GM12875 (cell line): Measurements from ENCODE around the gene CYB5D1.

Experiments
- H3K4me3 ChIP-seq: one replicate; pipeline ENCODE4 v1.5.1; 2011; ENCODE audit warnings: low read depth, low read length, control low read depth
- TF ChIP-seq, protein P1 (sequence below): IDR thresholded peaks from 2 replicates; pipeline ENCODE4 v1.5.1; 2011; ENCODE audit warnings: low read depth, mild to moderate bottlenecking, control low read depth, inconsistent platforms, low read length, moderate library complexity, borderline replicate concordance; ENCODE audit not compliant: insufficient read depth

The CYB5D1 gene

DNA sequence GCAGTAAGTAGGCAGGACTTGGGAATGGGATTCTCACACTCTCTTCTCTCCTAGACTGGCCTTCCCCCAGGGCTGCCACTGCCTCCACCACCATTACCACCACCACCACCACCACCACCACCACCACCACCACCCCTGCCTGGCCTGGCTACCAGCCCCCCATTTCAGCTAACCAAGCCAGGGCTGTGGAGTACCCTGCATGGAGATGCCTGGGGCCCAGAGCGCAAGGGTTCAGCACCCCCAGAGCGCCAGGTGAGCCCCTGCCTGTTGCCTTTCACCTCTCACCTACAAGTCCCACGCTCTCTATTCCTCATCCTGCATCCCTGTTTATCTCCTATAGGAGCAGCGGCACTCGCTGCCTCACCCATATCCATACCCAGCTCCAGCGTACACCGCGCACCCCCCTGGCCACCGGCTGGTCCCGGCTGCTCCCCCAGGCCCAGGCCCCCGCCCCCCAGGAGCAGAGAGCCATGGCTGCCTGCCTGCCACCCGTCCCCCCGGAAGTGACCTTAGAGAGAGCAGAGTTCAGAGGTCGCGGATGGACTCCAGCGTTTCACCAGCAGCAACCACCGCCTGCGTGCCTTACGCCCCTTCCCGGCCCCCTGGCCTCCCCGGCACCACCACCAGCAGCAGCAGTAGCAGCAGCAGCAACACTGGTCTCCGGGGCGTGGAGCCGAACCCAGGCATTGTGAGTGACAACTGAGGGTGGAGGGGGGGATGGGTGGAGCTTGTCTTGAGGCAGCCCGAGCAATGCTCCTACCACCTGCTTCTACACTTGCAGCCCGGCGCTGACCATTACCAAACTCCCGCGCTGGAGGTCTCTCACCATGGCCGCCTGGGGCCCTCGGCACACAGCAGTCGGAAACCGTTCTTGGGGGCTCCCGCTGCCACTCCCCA is 10.8 kb upstream of the CYB5D1 start:
- TF ChIP-seq, protein P1, sequence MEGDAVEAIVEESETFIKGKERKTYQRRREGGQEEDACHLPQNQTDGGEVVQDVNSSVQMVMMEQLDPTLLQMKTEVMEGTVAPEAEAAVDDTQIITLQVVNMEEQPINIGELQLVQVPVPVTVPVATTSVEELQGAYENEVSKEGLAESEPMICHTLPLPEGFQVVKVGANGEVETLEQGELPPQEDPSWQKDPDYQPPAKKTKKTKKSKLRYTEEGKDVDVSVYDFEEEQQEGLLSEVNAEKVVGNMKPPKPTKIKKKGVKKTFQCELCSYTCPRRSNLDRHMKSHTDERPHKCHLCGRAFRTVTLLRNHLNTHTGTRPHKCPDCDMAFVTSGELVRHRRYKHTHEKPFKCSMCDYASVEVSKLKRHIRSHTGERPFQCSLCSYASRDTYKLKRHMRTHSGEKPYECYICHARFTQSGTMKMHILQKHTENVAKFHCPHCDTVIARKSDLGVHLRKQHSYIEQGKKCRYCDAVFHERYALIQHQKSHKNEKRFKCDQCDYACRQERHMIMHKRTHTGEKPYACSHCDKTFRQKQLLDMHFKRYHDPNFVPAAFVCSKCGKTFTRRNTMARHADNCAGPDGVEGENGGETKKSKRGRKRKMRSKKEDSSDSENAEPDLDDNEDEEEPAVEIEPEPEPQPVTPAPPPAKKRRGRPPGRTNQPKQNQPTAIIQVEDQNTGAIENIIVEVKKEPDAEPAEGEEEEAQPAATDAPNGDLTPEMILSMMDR = no peak

DNA sequence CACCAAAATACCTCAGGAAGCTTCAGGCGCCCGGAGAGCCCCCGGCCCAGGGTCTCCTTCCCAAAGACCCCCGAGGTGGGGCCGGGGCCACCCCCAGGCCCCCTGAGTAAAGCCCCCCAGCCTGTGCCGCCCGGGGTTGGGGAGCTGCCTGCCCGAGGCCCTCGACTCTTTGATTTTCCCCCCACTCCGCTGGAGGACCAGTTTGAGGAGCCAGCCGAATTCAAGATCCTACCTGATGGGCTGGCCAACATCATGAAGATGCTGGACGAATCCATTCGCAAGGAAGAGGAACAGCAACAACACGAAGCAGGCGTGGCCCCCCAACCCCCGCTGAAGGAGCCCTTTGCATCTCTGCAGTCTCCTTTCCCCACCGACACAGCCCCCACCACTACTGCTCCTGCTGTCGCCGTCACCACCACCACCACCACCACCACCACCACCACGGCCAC is 9.6 kb upstream of the CYB5D1 start:
- H3K4me3 ChIP-seq = no peak overlapping the region
- TF ChIP-seq, protein P1 = no peak

More for the DNA sequence above, 10.8 kb upstream of the CYB5D1 start:
- no peak overlapping the region for H3K4me3 ChIP-seq

DNA sequence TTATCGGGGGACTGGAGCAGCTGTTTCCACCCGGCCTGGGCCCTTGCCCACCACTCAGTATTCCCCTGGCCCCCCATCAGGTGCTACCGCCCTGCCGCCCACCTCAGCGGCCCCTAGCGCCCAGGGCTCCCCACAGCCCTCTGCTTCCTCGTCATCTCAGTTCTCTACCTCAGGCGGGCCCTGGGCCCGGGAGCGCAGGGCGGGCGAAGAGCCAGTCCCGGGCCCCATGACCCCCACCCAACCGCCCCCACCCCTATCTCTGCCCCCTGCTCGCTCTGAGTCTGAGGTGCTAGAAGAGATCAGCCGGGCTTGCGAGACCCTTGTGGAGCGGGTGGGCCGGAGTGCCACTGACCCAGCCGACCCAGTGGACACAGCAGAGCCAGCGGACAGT is 9.1 kb upstream of the CYB5D1 start:
- H3K4me3 ChIP-seq = no peak overlapping the region
- TF ChIP-seq, protein P1 = no peak

DNA sequence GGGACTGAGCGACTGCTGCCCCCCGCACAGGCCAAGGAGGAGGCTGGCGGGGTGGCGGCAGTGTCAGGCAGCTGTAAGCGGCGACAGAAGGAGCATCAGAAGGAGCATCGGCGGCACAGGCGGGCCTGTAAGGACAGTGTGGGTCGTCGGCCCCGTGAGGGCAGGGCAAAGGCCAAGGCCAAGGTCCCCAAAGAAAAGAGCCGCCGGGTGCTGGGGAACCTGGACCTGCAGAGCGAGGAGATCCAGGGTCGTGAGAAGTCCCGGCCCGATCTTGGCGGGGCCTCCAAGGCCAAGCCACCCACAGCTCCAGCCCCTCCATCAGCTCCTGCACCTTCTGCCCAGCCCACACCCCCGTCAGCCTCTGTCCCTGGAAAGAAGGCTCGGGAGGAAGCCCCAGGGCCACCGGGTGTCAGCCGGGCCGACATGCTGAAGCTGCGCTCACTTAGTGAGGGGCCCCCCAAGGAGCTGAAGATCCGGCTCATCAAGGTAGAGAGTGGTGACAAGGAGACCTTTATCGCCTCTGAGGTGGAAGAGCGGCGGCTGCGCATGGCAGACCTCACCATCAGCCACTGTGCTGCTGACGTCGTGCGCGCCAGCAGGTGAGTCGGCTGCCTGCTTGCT is 8.6 kb upstream of the CYB5D1 start:
- H3K4me3 ChIP-seq = no peak overlapping the region
- TF ChIP-seq, protein P1 = no peak

DNA sequence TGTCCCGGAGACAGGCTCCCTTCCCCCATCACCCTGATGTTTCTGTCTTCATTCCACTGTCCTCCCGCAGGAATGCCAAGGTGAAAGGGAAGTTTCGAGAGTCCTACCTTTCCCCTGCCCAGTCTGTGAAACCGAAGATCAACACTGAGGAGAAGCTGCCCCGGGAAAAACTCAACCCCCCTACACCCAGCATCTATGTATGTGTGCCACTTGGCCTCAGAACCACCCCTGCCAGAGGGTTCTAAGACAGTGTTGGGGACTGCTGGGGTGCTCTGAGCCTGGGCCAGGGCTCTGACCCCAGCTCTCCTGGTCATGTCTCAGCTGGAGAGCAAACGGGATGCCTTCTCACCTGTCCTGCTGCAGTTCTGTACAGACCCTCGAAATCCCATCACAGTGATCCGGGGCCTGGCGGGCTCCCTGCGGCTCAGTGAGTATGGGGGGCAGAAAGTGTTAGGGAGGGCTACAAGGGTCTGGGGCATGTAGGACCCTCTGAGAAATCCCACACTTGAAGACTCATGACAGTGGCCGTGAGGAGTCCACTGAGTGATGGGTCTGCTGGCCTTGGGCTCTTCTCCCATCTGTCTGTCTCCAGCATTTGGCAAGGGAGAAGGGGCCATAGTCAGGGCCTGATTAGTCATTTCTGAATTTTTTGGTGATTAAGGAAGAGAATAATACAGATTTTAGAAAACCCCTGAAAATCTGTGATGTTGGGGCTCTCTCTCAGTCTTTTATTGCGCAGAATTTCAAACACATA is 7.9 kb upstream of the CYB5D1 start:
- TF ChIP-seq, protein P1 = no peak
- H3K4me3 ChIP-seq = no peak overlapping the region

DNA sequence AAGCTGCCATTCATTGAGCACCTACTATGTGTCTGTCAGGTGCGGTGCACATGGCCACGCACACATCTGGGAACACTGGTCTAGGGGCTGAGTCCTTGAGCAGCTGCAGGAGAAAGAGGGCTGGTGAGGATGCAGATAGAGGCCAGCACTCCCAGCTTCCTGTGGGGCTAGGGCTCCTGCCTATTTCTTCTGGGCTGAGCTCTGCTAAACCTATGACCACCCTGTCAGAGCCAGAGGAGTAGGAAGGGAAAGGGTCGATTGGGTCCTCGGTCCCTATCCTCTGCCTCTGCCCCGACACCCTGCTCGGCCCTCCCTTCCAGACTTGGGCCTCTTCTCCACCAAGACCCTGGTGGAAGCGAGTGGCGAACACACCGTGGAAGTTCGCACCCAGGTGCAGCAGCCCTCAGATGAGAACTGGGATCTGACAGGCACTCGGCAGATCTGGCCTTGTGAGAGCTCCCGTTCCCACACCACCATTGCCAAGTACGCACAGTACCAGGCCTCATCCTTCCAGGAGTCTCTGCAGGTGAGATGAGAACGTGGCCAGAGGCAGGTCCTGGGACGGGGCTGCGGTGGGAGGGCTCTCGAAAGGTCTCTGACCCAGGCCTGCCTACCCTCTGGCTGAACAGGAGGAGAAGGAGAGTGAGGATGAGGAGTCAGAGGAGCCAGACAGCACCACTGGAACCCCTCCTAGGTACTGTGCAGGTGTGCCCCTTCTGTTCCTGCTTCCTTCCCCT is 6.9 kb upstream of the CYB5D1 start:
- TF ChIP-seq, protein P1 = no peak
- H3K4me3 ChIP-seq = peak overlapping the region; percentile 45
